Measurements from ENCODE around the gene FTO.

FTO gene

GRCh38 chr16:53925107-53925410 is 221.1 kb downstream of the FTO start:
- ChIA-PET CTCF (interaction anchor here (0.7 kb wide), 1 partner anchor 743 kb away, joined by 4 read pairs; no protein-coding TSS in a partner anchor), POLR2A (ENCODE audit: low non-redundant PET) (no interaction called here)
- no peak for TF ChIP-seq CTCF (conservative IDR thresholded peaks at IDR 0.05; ENCODE audit: low read depth)
- H3K27ac ChIP-seq = no peak overlapping the region
- DNase-seq (ENCODE audit: low spot score) = no peak

GRCh38 chr16:53925526-53925925 is 221.6 kb downstream of the FTO start:
- no peak overlapping the region for H3K27ac ChIP-seq
- no peak for DNase-seq (ENCODE audit: low spot score)
- ChIA-PET CTCF (interaction anchor here (0.7 kb wide), 1 partner anchor 742 kb away, joined by 4 read pairs; no protein-coding TSS in a partner anchor), POLR2A (ENCODE audit: low non-redundant PET) (no interaction called here)
- no peak for TF ChIP-seq CTCF (conservative IDR thresholded peaks at IDR 0.05; ENCODE audit: low read depth)

- TF ChIP-seq CTCF (conservative IDR thresholded peaks at IDR 0.05; ENCODE audit: low read depth) = no peak
- POLR2A ChIA-PET (ENCODE audit: low non-redundant PET) = no interaction called here
Measured at GRCh38 chr16:53926209-53926608, 222.3 kb downstream of the FTO start.

GRCh38 chr16:53932975-53933374 is 229.0 kb downstream of the FTO start:
- no peak for DNase-seq (ENCODE audit: low spot score)
- ChIA-PET CTCF (interaction anchor here (0.6 kb wide), 1 partner anchor 41 kb away, joined by 5 read pairs; no protein-coding TSS in a partner anchor), POLR2A (ENCODE audit: low non-redundant PET) (no interaction called here)
- no peak overlapping the region for H3K27ac ChIP-seq
- no peak for TF ChIP-seq CTCF (conservative IDR thresholded peaks at IDR 0.05; ENCODE audit: low read depth)

More at GRCh38 chr16:53926209-53926608, 222.3 kb downstream of the FTO start:
- CTCF ChIA-PET = no interaction called here
- DNase-seq (ENCODE audit: low spot score) = no peak
- H3K27ac ChIP-seq = no peak overlapping the region

- no peak for DNase-seq (ENCODE audit: low spot score)
- CTCF ChIA-PET = interaction anchor here (0.6 to 0.7 kb wide), 3 partner anchors 41 to 383 kb away, joined by 3 to 5 read pairs (median 3); no protein-coding TSS in a partner anchor
- POLR2A ChIA-PET (ENCODE audit: low non-redundant PET) = no interaction called here
- no peak for TF ChIP-seq CTCF (conservative IDR thresholded peaks at IDR 0.05; ENCODE audit: low read depth)
- no peak overlapping the region for H3K27ac ChIP-seq
Measured at GRCh38 chr16:53933407-53933806, 229.5 kb downstream of the FTO start.

- no peak for DNase-seq (ENCODE audit: low spot score)
- no peak for TF ChIP-seq CTCF (conservative IDR thresholded peaks at IDR 0.05; ENCODE audit: low read depth)
- ChIA-PET CTCF (no interaction called here), POLR2A (ENCODE audit: low non-redundant PET) (no interaction called here)
- H3K27ac ChIP-seq = no peak overlapping the region
Measured at GRCh38 chr16:53936052-53936451, 232.1 kb downstream of the FTO start.

- POLR2A ChIA-PET (ENCODE audit: low non-redundant PET) = no interaction called here
Measured at GRCh38 chr16:53936529-53936928, 232.6 kb downstream of the FTO start.

More at GRCh38 chr16:53936529-53936928, 232.6 kb downstream of the FTO start:
- DNase-seq (ENCODE audit: low spot score) = no peak
- TF ChIP-seq CTCF (conservative IDR thresholded peaks at IDR 0.05; ENCODE audit: low read depth) = no peak
- CTCF ChIA-PET = interaction anchor here (0.7 kb wide), 1 partner anchor 125 kb away, joined by 4 read pairs; no protein-coding TSS in a partner anchor
- H3K27ac ChIP-seq = no peak overlapping the region

All from RWPE1 (cell line).